GM21515 (cell line): ENCODE data around the gene SORCS3.

Experiments used
- ATAC-seq: cut with Tn5 transposase; IDR thresholded peaks from one replicate; pipeline ENCODE4 v1.9.1; 2021; ENCODE audit not compliant: unreplicated experiment

The SORCS3 gene

DNA sequence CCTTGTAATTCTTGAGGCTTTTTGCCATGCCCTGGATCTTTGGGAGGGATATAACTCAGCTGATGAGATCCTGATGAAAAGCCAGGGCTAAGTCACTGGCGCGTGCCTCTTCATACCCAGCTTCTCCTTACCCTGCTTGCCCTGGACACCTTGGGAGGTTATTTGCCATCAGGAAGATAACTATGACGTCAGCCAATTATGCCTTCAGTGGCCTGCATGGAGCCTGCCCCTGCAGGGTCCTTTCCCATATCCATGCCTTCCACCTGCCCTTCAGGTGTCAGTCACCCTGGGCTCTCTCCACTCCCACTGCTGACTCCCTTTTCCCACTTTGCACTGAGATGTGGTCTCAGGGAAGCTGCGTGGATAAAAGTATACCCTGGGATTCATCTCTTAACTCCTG is 520.1 kb downstream of the SORCS3 start:
- ATAC-seq, result no peak

DNA sequence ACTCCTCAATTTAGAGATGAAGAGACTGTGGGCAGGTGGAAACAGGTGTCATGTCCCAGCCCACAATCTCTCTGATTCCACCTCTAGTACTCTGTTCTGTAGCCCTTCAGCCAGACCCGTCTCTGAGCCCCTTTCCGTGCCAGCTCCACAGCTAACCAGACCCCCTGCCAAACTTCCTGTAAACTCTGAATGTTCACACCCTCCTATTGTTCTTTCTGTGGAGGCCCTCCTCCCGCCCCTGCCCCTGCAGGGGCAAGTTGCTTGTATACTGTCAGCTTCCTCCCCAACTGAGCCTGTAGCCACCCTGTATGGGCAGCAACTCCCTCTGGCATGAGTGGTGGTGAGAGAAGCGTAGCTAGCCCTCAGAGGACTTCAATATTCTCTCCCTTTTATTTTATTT is 520.7 kb downstream of the SORCS3 start:
- no peak for ATAC-seq

DNA sequence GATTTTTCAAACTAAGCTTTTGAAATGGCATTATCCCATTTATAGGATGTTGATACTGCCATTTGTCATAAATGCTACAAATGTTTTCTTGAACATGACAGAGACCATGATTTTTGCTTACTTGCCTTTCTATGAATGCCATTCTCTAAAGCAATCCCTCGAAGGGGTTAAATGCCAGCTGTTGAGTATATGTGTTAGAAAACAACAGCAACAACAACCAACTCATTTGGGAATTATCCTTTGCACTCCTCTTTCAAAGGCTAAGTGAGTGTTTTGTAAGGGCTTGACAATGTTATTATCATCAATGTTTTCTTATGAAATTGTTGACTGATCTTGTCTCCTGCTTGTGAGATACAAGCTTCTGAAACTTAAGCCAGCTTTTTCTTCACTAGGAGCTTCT is 529.4 kb downstream of the SORCS3 start:
- no peak for ATAC-seq

DNA sequence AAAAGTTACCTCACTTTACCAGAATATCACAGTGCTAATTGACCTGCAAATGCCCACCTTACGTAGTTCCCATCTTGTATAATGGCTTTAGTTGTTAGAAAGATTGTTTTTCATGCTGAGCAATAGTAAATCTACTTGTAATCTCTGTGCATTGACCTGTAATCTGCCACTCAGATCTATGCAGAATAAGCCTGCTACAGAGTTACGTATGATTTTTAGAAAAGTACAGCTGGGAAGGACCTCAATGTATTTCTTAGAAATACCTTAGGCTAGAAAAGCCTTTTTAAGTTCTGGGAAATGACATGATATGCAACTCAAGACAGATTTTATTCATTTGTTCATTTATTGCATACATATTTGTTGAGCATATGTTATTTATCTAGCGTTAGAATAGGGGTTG is 530.9 kb downstream of the SORCS3 start:
- ATAC-seq, result no peak

DNA sequence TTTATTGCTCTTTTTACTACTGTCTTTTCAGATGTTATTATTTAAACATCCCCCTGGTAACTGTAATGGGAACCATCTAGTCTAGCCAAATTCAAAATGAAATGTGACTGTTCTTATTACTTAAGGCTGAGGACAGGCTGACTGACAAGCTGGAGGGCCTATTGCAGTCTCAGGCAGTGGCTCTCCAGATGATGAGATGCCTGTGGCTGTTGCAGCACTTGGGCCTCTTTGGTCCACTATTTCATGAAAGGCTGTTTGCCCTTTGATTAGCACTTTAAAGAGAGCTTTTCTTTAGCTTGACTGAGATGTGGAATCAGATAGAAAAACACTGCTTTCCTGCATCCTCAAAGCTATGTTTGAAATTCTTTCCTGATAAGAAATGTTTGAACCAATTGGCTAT is 540.5 kb downstream of the SORCS3 start:
- no peak for ATAC-seq

DNA sequence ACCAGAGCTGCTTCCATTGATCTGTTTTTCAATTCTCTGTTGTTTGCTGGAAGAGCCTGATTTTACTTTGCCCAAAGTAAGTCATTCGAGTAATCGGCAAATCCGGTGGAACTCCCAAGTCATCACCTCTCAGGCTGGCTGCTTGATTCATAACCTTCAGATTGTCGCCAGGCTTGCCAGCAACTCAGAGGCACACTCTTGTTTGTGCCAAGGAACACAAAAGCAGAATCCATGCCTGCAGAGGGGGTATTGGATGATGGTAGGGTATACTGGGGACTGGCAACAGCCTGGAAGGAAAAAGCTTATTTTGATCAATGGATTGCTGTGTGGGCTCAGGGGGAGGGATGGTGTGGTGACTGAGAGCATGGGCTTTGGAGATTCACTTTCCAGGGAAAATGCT is 542.4 kb downstream of the SORCS3 start:
- no peak for ATAC-seq

DNA sequence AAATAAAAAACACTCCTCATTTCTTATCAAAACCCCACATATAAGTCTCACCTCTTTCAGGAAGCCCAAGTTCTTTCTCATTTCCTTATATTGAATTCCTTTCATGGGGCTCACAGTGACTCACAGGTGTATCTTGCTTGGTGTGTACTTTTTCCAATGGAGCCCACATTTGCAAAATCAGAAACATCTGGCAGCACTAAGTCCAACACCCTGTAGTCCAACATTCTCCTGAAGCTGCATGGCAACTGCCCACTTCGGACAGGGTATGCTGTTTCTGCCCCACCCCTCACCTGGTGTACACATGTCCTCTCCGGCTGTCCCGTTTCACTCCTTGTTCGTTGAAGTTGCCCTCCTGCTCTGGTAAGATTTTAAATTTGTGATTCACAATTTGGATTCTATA is 544.1 kb downstream of the SORCS3 start:
- ATAC-seq, result no peak

DNA sequence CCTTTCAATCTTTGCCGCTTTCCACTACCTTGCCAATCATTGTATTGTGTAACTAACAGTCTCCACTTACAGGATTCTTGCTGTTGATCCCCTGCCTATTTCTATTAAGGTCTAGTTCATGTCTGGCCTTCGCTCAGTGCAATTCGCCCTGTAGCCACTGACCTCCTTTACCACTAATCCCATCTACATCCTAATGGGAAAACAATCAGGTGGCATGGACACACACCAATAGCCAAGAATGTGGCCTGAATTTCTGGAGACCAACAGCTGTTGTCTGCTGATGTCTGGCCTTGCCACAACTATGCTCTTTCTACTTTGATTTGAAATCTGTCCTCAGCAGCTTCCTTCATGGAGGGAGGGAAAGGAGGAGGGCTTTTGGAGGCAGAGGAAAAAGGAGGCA is 546.2 kb downstream of the SORCS3 start:
- no peak for ATAC-seq

DNA sequence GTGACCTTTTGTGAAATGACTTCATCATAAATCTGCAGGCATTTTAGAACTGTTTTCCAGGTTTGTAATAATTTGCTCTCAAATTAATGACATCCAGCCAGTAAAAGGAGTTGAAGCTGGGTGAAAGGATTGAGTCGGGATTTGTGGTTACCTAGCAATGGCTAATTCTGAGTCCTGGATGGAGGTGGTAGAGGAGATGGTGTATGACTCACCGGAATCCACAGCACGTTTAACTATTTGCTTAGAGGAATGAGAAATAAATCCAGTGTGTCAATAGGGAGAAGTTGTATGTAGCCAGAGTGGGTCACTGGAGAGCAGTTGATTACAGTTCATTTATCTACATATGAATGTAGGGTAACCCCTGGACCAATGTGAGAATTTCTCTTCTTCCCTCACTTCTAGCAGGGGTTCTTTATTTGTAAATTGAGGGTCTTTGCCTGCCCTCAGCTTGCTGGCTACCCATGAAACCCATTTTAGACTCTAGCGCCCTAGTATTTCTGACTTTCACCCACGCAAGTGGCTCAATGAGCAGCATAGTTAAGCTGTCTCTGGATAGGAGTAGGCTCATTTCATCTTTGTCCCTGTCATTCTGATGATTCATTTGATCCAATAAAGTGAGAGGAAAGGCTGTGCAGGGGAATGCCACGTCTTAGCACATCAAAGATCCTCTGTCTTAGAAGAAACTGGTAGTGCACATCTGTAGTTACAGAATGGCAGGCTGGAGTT is 547.8 kb downstream of the SORCS3 start:
- ATAC-seq, result no peak

DNA sequence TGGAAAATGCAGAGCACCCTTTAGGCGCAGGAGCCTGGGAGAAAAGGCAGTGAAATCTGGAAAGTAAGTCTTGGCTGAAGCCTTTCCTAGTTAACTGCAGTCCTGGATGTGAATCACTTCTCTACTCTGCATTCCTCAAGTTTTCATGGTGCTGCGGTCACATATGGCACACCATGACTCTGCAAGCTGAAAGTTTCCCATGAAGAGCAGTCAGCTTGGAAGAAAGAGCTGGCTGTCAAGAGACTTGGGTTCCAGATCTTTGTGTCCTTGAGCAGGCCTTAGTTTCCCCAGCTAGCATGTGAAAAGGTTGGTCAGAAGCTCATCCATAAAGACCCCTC is 548.3 kb downstream of the SORCS3 start:
- no peak for ATAC-seq

DNA sequence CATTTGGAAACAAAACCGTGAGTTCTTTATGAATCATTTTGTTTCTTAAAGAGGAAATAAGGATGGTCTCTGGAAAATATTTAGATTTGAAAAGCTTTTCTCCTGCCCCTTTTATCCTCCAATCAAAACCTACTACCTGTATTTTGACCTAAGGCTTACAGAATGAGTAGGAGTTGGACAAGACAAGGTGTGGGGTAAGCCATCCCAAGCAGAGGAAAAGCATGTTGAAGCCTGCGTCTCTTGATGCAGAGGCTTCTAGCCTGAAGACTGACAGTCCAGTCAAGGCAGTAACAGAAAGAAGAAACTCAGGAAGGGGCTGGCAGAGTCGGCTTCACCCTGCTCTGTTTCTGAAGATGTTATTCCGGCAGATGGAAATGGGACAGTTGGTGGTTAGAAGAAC is 551.1 kb downstream of the SORCS3 start:
- no peak for ATAC-seq

DNA sequence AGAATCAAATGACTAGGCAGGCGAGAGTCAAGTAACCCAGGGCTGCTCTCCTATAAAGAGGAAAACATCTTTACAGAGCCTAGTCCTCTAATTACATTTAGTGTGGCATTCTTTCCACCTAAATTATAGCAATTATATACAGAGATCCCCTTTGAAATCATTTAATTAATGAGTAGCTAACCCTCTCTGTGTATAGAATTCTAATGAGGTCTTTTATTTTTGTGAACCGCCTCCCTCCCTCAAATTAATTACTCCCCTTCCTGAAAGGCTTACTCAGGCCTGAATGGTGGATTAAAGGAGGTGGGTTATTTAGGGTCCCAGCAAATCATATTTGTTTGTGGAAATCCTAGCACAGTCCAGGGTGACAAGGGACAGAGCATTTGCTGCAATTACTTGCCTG is 551.8 kb downstream of the SORCS3 start:
- ATAC-seq, result no peak

DNA sequence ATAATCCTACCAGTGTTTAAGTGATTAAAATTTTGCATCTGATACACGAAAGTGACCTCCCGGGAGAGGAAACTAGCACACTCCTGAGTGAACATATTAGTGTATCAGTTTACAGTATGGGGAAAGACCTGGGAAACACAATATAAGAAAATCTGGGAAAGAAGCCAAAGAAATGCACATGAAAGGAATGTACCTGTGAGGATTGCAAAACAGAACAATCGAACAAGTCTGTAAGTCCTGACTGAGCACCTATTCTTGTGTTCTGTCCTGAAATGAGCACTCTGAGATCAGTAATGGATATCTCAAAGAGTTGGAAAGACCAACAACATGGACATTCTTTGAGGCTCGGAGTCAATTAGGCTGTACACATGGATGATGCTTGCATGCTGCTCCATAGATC is 554.7 kb downstream of the SORCS3 start:
- ATAC-seq, result no peak

DNA sequence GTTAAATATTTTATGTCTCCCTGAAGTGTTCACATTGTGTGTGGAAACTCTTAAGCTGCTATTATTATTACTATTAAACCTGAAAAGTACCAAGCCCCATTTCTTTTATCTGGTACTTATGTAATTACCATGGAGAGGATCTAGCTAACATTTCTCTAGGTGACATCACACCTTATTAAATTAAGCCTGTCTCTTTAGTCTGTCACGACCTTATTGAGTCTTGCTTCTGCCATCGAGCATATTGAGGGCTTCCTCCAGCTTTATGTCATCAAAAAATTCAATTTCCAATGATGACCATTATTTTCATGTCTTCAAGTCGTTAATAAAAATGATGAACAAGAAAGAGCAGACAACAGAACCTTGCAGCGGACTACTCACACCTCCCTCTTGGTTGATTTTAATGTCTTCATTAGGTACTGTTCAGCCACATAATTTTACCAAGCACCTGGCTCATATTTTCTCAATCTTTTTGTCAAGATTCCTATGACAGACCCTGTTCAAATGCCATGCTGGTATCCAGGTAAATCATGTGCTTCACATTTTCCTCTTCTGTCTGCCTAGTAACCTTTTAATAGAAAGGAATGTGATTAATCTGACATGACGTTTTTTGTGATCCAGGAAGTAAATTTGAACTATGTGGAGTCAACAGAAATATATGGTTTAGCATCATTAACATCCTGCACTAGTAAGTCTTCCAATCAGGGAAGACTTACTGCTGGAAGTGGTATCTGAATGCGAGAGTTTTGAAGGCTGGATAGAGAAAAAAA is 556.7 kb downstream of the SORCS3 start:
- no peak for ATAC-seq

DNA sequence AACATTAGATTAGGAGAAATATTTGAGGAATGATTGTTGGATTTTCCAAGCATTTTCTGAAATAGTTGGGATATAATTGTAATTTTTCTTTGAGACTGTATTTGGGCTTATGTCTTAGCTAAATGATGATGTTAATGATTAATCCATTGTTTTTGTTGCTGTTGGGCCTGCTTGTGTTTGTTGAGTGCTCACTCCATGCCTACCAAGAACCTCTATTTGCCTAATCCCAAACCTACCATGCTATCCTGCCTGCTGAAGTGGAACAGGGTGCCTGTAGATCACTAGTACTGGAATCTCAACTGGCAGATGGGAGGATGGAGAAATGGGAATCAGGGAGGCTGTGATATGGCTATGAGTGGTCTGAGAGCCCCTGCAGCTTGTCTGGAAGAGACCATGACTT is 565.5 kb downstream of the SORCS3 start:
- ATAC-seq, result no peak

DNA sequence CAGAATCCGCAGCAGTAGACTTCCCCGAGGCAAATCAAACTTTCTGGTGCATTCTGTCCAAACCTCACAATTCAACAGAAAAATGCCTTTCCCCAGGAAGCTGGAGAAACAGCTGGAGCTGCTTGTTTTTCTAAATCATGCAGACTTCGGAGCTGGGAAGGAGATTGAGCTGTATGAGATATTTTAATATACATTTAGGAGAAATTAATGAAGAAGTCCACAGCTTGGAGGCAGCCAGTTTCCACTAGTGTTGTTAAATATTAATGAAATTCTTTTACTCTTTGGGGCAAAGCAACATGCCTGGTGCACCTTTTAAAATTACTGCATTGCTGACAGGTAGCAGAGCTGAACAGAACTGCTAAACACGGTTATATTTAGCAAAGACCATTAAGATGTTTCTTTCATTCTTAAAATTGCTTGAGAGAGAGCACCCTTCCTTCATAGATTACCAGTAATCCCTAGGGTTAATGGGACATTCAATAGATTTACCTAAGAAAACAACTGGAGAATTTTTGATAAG is 566.4 kb downstream of the SORCS3 start:
- ATAC-seq, result no peak

DNA sequence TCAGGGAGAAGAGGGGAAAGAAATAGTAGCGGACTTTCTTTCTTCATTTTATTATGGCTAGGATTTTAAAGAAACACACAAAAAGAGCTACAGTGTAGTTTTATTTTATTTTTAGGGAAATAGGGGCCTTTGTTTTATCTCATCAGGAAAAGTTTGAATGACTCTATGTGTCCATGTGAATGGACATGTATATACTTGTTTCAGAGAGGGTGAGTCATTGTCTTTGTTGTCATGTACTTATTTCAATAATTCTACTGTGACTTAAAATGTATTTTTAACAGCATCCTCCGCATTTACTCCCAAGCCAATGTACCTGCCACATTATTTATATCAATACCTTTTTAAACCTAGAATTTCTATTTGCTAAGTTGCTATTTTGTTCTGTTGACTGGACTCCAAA is 569.5 kb downstream of the SORCS3 start:
- no peak for ATAC-seq

DNA sequence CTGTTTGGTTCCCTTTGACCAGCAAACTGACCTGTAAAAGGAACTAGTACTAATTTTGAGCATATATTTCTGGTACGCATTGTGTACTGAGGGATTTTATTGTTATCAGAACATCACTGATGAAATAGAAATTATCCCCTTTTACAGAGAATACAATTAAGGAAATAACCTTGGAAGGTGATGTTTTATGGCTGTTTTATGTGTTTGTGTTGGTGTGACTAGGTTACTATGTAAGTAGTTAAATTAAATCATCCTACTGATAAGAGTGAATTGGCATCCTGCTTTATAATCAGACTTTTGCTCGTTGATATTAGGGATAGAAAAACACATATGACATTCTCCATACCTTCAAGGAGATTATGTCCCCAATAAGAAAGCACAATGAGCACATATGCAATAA is 596.6 kb downstream of the SORCS3 start:
- no peak for ATAC-seq

DNA sequence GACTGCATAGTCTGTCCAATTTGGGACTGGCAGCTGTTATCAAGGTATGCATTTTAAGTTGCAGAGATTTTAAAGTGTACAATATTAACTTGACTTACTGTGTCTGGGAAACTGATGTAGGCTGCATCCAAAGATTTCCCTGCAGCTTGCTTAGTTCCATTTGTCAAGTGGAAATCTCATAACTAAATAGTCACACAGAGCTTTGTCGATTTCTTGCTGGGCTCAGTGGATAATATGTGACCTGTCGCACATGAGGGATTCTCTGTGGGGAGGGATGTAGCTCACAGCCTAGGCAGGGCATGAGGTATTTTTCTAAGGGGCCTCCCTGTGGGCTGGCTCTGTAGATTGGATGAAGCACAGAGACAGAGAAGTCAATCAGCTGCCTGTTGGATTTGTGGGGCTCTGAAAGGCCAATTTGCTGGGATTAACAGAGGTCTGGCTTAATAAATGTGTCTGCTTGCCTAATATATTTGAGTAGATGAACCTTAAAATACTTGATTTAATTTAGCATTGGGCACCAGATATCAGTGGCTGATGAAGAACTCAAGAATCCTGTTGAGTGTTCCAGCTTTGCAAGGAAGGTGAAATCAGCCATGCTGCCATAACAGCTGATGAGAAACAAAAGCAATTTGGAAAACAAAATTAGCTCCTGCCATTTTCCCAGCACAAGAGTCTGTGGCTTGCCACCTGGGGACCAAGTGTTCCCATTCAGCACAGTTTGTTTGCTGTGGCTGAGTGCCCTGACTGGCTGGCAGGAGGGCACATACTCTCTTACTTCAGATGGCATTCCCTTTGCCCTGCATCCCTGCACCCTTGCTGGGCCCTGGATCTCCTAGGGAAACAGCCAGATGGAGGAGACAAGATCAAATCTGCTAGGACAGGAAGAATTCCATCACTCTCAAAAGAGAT is 598.5 kb downstream of the SORCS3 start:
- no peak for ATAC-seq

DNA sequence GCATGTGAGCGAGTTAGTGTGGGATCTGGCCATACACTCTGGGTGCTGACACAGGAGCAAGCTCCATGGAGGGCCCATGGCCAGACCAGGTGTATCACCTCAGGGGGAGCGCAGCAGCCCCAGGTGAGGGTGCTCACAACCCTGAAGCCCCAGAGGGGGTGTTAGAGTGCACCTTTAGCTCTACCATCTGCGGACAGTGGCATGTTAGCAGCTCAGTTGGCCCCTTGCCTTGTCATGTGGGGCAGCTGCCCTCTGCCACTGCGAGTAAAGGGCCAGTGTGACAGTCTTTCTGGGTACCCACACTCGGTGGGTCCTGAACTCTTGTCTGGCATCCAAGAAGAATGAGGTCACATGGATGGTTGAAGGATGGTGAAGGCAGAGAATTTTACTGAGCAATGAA is 600.2 kb downstream of the SORCS3 start:
- no peak for ATAC-seq

DNA sequence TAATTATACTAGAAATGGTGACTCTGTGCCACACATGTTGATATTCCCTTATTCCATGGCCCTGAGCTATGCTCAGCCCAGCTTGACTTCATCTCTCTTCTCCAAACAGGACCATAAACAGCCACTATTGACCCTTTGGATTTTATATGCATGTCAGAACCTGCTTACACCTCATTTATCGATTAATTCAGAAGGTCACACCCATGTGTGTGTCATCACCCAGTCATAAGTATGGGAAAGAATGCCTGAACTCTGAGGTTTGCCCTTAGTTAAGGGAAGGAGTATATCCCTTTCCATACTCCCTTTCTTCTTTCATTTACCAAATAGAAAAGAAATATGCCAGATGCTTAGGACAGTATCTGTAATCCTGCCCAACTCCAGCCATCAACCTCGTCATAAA is 602.3 kb downstream of the SORCS3 start:
- ATAC-seq, result no peak

DNA sequence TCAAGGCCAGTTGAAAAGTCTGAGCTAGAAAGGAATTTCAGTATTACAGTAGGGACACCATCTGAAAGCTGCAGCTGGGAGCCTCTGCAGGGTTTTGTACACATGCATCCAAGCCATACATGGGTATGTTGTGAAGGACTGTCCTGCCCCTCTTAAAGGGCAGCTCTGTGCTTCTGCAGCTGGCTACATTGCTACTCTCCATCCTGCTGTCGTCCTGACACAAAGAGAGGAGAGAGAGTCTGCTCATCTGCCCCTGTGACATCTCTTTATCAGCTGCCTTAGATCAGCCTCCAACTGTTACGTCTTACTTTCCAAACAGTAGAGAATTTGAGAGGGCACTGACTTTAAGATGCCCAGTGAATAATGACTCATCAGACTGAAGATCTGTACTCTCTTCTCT is 602.7 kb downstream of the SORCS3 start:
- ATAC-seq, result no peak
